ENCODE data around the gene GALNT3. TPM values are rescaled to one million over a fixed set of nuclear protein-coding genes. Genes with fewer than 3 reads are reported as not detected.

The GALNT3 gene
- total RNA-seq, 1 experiment from 2014 or later = 33.1 TPM

GRCh38 chr2:165801176-165801575 is 7.1 kb upstream of the GALNT3 start:
- Histone ChIP-seq H3K4me2 (no peak overlapping the region), H3K9me2 (ENCODE audit: insufficient read depth) (no peaks in the 10 kb centered on the region), H4K20me1 (ENCODE audit: insufficient read depth) (no peaks in the 10 kb centered on the region), H2AFZ (no peak overlapping the region), H3K4me1 (replicated peaks; ENCODE audit: insufficient read depth) (peaks cover 20% of the 10 kb centered on the region), H3F3A (ENCODE audit: insufficient read depth, low read depth) (0 out of 2 replicates have a peak, but pooled peaks cover 5% of the 10 kb centered on the region), H3K27ac (no peak overlapping the region), H3K79me2 (ENCODE audit: low read depth) (no peaks in the 10 kb centered on the region), H3K9me3 (ENCODE audit: insufficient read depth, low read depth) (no peaks in the 10 kb centered on the region), H3K27me3 (ENCODE audit: insufficient read depth, low read depth) (no peaks in the 10 kb centered on the region), H3K4me3 (no peak overlapping the region), H3K36me3 (ENCODE audit: low read depth) (no peaks in the 10 kb centered on the region)
- no TSS peak for BruUV-seq (replicated peaks)
- intact Hi-C loops (cut with micrococcal nuclease; ENCODE audit: unreplicated experiment) = no loop called here
- POLR2A ChIA-PET (ENCODE audit: unreplicated experiment) = interaction anchor here (0.6 to 0.7 kb wide), 2 partner anchors 63 to 654 kb away, joined by 3 read pairs; no protein-coding TSS in a partner anchor
- DNase-seq = no peak
- TF ChIP-seq EZH2 (IDR thresholded peaks at IDR 0.05; ENCODE audit: low read depth) = no peak
- TF ChIP-seq CTCF (conservative IDR thresholded peaks at IDR 0.05) = no peak
- CTCF ChIA-PET = no interaction called here

GRCh38 chr2:165796819-165797530 is 2.9 kb upstream of the GALNT3 start:
- CTCF ChIA-PET = no interaction called here
- H3K4me3 ChIP-seq = no peak overlapping the region
- no peaks in the 10 kb centered on the region for H3K27me3 ChIP-seq (ENCODE audit: insufficient read depth, low read depth)
- H3K9me2 ChIP-seq (ENCODE audit: insufficient read depth) = no peaks in the 10 kb centered on the region
- H3K9me3 ChIP-seq (ENCODE audit: insufficient read depth, low read depth) = no peaks in the 10 kb centered on the region
- H3F3A ChIP-seq (ENCODE audit: insufficient read depth, low read depth) = peaks cover 25% of the 10 kb centered on the region; the same call in 1 of the 2 replicates
- H4K20me1 ChIP-seq (ENCODE audit: insufficient read depth) = no peaks in the 10 kb centered on the region
- H3K27ac ChIP-seq = no peak overlapping the region
- BruUV-seq (replicated peaks) = no TSS peak
- H3K79me2 ChIP-seq (ENCODE audit: low read depth) = peaks cover 11% of the 10 kb centered on the region
- TF ChIP-seq EZH2 (IDR thresholded peaks at IDR 0.05; ENCODE audit: low read depth) (no peak), CTCF (conservative IDR thresholded peaks at IDR 0.05) (no peak)
- H3K36me3 ChIP-seq (ENCODE audit: low read depth) = no peaks in the 10 kb centered on the region
- DNase-seq = no peak
- H3K4me1 ChIP-seq (replicated peaks; ENCODE audit: insufficient read depth) = peaks cover 19% of the 10 kb centered on the region
- POLR2A ChIA-PET (ENCODE audit: unreplicated experiment) = no interaction called here
- intact Hi-C loops (cut with micrococcal nuclease; ENCODE audit: unreplicated experiment) = no loop called here
- H2AFZ ChIP-seq = no peak overlapping the region
- H3K4me2 ChIP-seq = no peak overlapping the region

- peaks cover 20% of the 10 kb centered on the region for H3K79me2 ChIP-seq (ENCODE audit: low read depth)
- H3K36me3 ChIP-seq (ENCODE audit: low read depth) = no peaks in the 10 kb centered on the region
- no peaks in the 10 kb centered on the region for H3K9me3 ChIP-seq (ENCODE audit: insufficient read depth, low read depth)
- H2AFZ ChIP-seq = no peak overlapping the region
- H3K4me3 ChIP-seq = no peak overlapping the region
- ChIA-PET POLR2A (ENCODE audit: unreplicated experiment) (no interaction called here), CTCF (no interaction called here)
- TF ChIP-seq EZH2 (IDR thresholded peaks at IDR 0.05; ENCODE audit: low read depth) (no peak), CTCF (conservative IDR thresholded peaks at IDR 0.05) (no peak)
- H3K9me2 ChIP-seq (ENCODE audit: insufficient read depth) = no peaks in the 10 kb centered on the region
- no peaks in the 10 kb centered on the region for H3K27me3 ChIP-seq (ENCODE audit: insufficient read depth, low read depth)
- DNase-seq = no peak
- H3K27ac ChIP-seq = no peak overlapping the region
- intact Hi-C loops (cut with micrococcal nuclease; ENCODE audit: unreplicated experiment) = no loop called here
- no peak overlapping the region for H3K4me2 ChIP-seq
- BruUV-seq (replicated peaks) = no TSS peak
- peaks cover 25% of the 10 kb centered on the region; the same call in 1 of the 2 replicates for H3F3A ChIP-seq (ENCODE audit: insufficient read depth, low read depth)
- peaks cover 28% of the 10 kb centered on the region for H3K4me1 ChIP-seq (replicated peaks; ENCODE audit: insufficient read depth)
- no peaks in the 10 kb centered on the region for H4K20me1 ChIP-seq (ENCODE audit: insufficient read depth)
Measured at GRCh38 chr2:165796129-165796528, 2.1 kb upstream of the GALNT3 start.
